Measurements from ENCODE around the gene EDEM2. TPM values are rescaled to one million over a fixed set of nuclear protein-coding genes. Genes with fewer than 3 reads are reported as not detected.
"Not testable (repeated sequence)": the region's sequence is repeated elsewhere in the genome, so short reads cannot be mapped to it uniquely, and the experiment has no call there.

The EDEM2 gene
- 7.7 TPM for polyA plus RNA-seq (2013, experiment 1 of 2)
- 7.5 TPM for polyA plus RNA-seq (2013, experiment 2 of 2)

DNA sequence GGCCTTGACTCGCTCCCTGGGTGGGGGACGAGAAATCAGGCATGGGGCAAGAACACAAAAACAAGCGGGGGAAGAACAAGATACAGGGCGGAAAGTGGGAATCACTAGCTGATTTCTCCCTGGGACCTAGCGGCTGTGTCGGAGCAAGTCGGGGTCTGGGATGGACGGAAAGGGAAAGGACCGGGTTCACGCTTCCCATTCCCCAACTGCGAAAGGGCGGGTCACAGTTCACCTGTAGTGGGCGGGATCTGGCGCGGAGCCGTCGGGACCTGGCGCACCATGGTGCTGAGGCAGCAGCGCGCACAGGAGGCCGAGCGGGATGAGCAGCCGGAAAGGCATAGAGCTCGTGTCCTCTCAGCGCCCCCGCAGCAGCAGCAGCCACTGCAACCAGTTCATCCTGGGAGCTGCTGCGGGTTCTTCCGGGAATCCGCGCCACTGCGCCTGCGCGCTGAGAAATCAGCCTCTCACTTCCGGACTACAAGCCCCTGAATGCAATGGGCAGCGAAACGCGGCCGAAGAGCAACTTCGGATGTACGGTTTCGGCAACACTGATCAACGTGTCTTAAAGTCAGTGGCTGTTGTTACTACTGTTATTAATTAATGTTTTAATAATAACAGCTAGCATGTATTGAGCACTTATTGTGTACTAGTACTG lies at the start of gene EDEM2:
Gene EDEM2 (minus strand): TSS at position 417 of the 655 bp plus-strand sequence. CDS start 78 bp downstream, at position 339.
- Histone ChIP-seq H4K8ac (ENCODE audit: low read depth, low read length) (no peak within 1 kb of the TSS), H3K79me2 (ENCODE audit: control insufficient read depth, insufficient read depth, low read length) (no peaks in the 10 kb centered on the region), H2BK120ac (ENCODE audit: low read depth, low read length) (no peak within 1 kb of the TSS), H3K27ac (ENCODE audit: low read depth, low read length) (peak within 1 kb of the TSS; percentile 14), H3K56ac (ENCODE audit: low read length) (peak within 1 kb of the TSS; percentile 88), H3K27me3 (ENCODE audit: insufficient read depth, low read length, poor library complexity) (no peaks in the 10 kb centered on the region), H3K18ac (ENCODE audit: low read length) (peak within 1 kb of the TSS; percentile 64), H3K4ac (ENCODE audit: low read depth, low read length) (no peak within 1 kb of the TSS), H3K4me3 (ENCODE audit: low read length) (peak within 1 kb of the TSS; percentile 64), H3K79me1 (ENCODE audit: low read length) (no peaks in the 10 kb centered on the region), H3K4me1 (ENCODE audit: control insufficient read depth, low read depth, low read length) (peaks cover 2% of the 10 kb centered on the region), H2BK15ac (replicated peaks; ENCODE audit: low read depth) (no peak within 1 kb of the TSS), H3K4me2 (ENCODE audit: low read length) (peak within 1 kb of the TSS; percentile 52), H2BK5ac (ENCODE audit: low read length) (no peak within 1 kb of the TSS), H2AK5ac (ENCODE audit: low read length) (no peak within 1 kb of the TSS), H3K23ac (ENCODE audit: low read length) (peak within 1 kb of the TSS; percentile 11), H4K5ac (ENCODE audit: low read length) (no peak within 1 kb of the TSS), H3K36me3 (ENCODE audit: control insufficient read depth, insufficient read depth, low read length) (no peaks in the 10 kb centered on the region), H3K9ac (ENCODE audit: low read length) (peak within 1 kb of the TSS; percentile 73)
- peak; percentile 98 for DNase-seq
- no CpG with 5 or more reads among the region's 42 CpGs for WGBS (ENCODE audit: extremely low coverage, insufficient coverage, low lambda C conversion rate)

DNA sequence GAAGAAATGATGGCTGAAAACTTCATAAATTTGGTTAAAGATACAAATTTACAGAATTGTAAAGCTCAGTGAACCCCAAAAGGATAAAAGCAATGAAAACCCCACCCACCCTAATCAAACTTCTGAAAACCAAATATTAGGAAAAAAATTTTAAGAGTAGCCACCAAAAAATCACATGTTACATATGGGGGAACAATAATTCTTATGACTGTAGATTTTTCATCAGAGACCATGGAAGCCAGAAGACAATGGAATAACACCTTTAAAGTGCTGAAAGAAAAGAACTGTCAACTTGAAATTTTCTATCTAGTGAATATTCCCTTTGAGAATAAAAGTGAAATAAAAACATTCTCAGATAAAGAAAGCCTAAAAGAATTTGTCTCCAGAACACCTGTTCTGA lies 49.2 kb upstream of the EDEM2 start:
- Histone ChIP-seq H3K56ac (ENCODE audit: low read length) (no peak overlapping the region), H3K4me2 (ENCODE audit: low read length) (no peak overlapping the region), H3K27ac (ENCODE audit: low read depth, low read length) (no peak overlapping the region), H3K79me2 (ENCODE audit: control insufficient read depth, insufficient read depth, low read length) (no peaks in the 10 kb centered on the region), H2BK5ac (ENCODE audit: low read length) (no peak overlapping the region), H3K4me1 (ENCODE audit: control insufficient read depth, low read depth, low read length) (no peaks in the 10 kb centered on the region), H3K9ac (ENCODE audit: low read length) (no peak overlapping the region), H2BK120ac (ENCODE audit: low read depth, low read length) (no peak overlapping the region), H3K36me3 (ENCODE audit: control insufficient read depth, insufficient read depth, low read length) (no peaks in the 10 kb centered on the region), H3K4me3 (ENCODE audit: low read length) (no peak overlapping the region), H3K27me3 (ENCODE audit: insufficient read depth, low read length, poor library complexity) (no peaks in the 10 kb centered on the region), H4K8ac (ENCODE audit: low read depth, low read length) (no peak overlapping the region), H2AK5ac (ENCODE audit: low read length) (no peak overlapping the region), H3K79me1 (ENCODE audit: low read length) (no peaks in the 10 kb centered on the region), H3K18ac (ENCODE audit: low read length) (no peak overlapping the region), H3K4ac (ENCODE audit: low read depth, low read length) (no peak overlapping the region), H3K23ac (ENCODE audit: low read length) (no peak overlapping the region), H4K5ac (ENCODE audit: low read length) (no peak overlapping the region), H2BK15ac (replicated peaks; ENCODE audit: low read depth) (no peak overlapping the region)
- DNase-seq: no peak

DNA sequence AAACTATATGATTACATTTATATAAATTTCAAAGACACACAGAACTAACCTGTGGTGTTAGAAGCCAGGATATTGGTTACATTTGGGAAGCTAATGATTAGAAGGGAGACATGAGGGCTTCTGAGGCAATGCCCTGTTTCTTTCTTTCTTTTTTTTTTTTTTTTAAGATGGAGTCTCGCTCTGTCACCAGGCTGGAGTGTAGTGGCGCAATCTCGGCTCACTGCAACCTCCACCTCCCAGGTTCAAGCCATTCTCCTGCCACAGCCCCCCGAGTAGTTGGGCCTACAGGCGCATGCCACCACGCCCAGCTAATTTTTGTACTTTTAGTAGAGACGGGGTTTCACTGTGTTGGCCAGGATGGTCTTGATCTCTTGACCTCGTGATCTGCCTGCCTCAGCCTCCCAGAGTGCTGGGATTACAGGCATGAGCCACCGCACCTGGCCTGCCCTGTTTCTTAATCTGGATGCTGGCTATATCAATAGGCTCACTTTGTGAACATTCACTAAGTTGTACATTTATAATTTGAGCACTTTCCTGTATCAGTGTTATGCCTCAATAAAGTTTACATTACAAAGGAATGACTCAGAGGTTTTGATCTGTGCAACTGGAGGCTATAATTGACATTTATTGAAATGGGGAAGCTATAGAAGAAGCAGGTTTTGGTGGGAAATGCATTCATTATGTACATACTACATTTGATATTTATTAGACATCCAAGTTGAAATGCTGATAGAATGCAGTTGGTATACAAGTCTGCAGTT lies 46.1 kb upstream of the EDEM2 start:
- H2BK15ac ChIP-seq (replicated peaks; ENCODE audit: low read depth); H3K36me3 ChIP-seq (ENCODE audit: control insufficient read depth, insufficient read depth, low read length); H3K23ac ChIP-seq (ENCODE audit: low read length); H2AK5ac ChIP-seq (ENCODE audit: low read length); H3K18ac ChIP-seq (ENCODE audit: low read length); H4K8ac ChIP-seq (ENCODE audit: low read depth, low read length); H3K79me2 ChIP-seq (ENCODE audit: control insufficient read depth, insufficient read depth, low read length); H3K4me1 ChIP-seq (ENCODE audit: control insufficient read depth, low read depth, low read length); H3K4ac ChIP-seq (ENCODE audit: low read depth, low read length); H3K27me3 ChIP-seq (ENCODE audit: insufficient read depth, low read length, poor library complexity); H3K4me2 ChIP-seq (ENCODE audit: low read length); DNase-seq; H3K79me1 ChIP-seq (ENCODE audit: low read length); H4K5ac ChIP-seq (ENCODE audit: low read length); H3K27ac ChIP-seq (ENCODE audit: low read depth, low read length); H2BK120ac ChIP-seq (ENCODE audit: low read depth, low read length); H3K4me3 ChIP-seq (ENCODE audit: low read length); H3K56ac ChIP-seq (ENCODE audit: low read length); H3K9ac ChIP-seq (ENCODE audit: low read length); H2BK5ac ChIP-seq (ENCODE audit: low read length): not testable (repeated sequence)
- no CpG with 5 or more reads among the region's 9 CpGs for WGBS (ENCODE audit: extremely low coverage, insufficient coverage, low lambda C conversion rate)

DNA sequence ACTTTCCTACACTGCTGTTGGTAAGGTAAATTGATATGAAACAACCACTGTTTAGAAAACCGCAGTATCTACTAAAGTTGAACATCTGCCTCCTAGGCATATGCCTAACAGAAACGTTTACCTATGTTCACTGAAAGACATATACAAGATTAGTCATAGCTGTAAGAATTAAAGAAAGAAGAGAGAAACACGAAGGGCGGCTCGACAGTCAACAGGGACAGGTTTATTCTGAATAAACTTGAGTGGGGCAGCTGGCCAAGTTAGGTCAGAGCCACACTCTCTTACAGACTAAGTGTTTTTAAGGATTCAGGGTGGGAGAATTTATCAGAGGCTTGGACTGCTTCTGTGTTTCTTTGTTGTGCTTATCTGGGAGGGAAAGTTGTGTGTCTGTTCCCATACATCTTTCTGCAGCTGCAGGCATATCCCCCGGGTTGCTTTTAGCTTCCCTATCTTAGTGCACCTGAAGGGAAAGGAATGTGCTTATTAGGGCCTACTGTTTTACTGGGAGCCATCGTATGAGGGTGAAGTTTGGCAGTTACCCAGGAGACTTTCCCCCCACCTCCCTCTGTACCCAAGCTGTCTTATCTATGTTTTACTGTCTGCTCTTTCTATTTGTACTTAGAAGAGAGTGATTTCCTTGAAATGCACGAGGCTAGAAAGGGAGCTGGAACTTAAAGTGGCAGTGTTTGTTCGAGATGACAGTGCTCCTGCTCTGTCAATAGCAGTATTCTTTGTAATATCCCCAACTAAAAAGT lies 45.2 kb upstream of the EDEM2 start:
- no peaks in the 10 kb centered on the region for H3K79me2 ChIP-seq (ENCODE audit: control insufficient read depth, insufficient read depth, low read length)
- H3K79me1 ChIP-seq (ENCODE audit: low read length): no peaks in the 10 kb centered on the region
- H3K9ac ChIP-seq (ENCODE audit: low read length): no peak overlapping the region
- WGBS (ENCODE audit: extremely low coverage, insufficient coverage, low lambda C conversion rate): no CpG with 5 or more reads among the region's 9 CpGs
- no peaks in the 10 kb centered on the region for H3K36me3 ChIP-seq (ENCODE audit: control insufficient read depth, insufficient read depth, low read length)
- H3K56ac ChIP-seq (ENCODE audit: low read length): no peak overlapping the region
- H3K4me1 ChIP-seq (ENCODE audit: control insufficient read depth, low read depth, low read length): no peaks in the 10 kb centered on the region
- no peak overlapping the region for H3K4me2 ChIP-seq (ENCODE audit: low read length)
- no peak overlapping the region for H4K5ac ChIP-seq (ENCODE audit: low read length)
- no peak overlapping the region for H2BK5ac ChIP-seq (ENCODE audit: low read length)
- H2AK5ac ChIP-seq (ENCODE audit: low read length): no peak overlapping the region
- no peak overlapping the region for H2BK15ac ChIP-seq (replicated peaks; ENCODE audit: low read depth)
- H3K4ac ChIP-seq (ENCODE audit: low read depth, low read length): no peak overlapping the region
- H3K4me3 ChIP-seq (ENCODE audit: low read length): no peak overlapping the region
- H3K27ac ChIP-seq (ENCODE audit: low read depth, low read length): no peak overlapping the region
- no peak overlapping the region for H3K18ac ChIP-seq (ENCODE audit: low read length)
- H3K27me3 ChIP-seq (ENCODE audit: insufficient read depth, low read length, poor library complexity): no peaks in the 10 kb centered on the region
- no peak for DNase-seq
- H3K23ac ChIP-seq (ENCODE audit: low read length): no peak overlapping the region
- no peak overlapping the region for H2BK120ac ChIP-seq (ENCODE audit: low read depth, low read length)
- H4K8ac ChIP-seq (ENCODE audit: low read depth, low read length): no peak overlapping the region

DNA sequence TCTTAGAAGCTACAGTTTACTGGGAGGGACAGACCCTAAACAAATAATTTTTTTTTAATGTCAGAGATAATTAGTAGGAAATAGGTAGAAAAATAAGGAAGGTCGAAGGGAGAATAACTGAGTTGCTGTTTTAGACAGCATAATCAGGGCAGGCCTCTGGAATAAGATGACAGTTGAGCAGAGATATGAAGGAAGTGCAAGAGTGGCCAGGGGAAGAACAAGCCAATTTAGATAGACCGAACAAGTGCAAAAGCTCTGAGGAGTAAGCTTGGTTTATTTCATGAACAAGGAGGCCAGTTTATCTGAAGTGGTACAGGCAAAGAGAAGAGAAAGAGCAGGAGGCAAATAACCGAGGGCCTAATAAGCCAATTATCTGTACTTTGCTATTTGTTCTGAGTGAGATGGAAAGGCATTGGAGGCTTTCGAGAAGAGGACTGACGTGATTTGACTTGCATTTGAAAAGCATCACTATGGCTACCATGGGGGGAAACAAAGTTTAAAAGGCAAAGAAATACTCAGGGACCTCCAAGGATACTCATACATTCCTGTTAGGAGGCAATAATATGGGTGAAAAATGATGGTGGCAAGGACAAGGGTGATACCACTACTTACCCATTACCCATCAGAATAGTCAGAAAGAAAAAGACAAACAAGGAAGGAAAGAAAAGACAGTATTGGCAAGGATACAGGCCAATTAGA lies 44.4 kb upstream of the EDEM2 start:
- H3K27me3 ChIP-seq (ENCODE audit: insufficient read depth, low read length, poor library complexity): no peaks in the 10 kb centered on the region
- no peak overlapping the region for H2BK120ac ChIP-seq (ENCODE audit: low read depth, low read length)
- H3K79me1 ChIP-seq (ENCODE audit: low read length): no peaks in the 10 kb centered on the region
- no peak overlapping the region for H3K4me2 ChIP-seq (ENCODE audit: low read length)
- no peak overlapping the region for H2BK15ac ChIP-seq (replicated peaks; ENCODE audit: low read depth)
- H2BK5ac ChIP-seq (ENCODE audit: low read length): no peak overlapping the region
- H3K9ac ChIP-seq (ENCODE audit: low read length): no peak overlapping the region
- H3K4me3 ChIP-seq (ENCODE audit: low read length): no peak overlapping the region
- no peak overlapping the region for H2AK5ac ChIP-seq (ENCODE audit: low read length)
- no peak overlapping the region for H3K27ac ChIP-seq (ENCODE audit: low read depth, low read length)
- H3K36me3 ChIP-seq (ENCODE audit: control insufficient read depth, insufficient read depth, low read length): no peaks in the 10 kb centered on the region
- no peak overlapping the region for H4K5ac ChIP-seq (ENCODE audit: low read length)
- H3K56ac ChIP-seq (ENCODE audit: low read length): no peak overlapping the region
- no peak overlapping the region for H3K23ac ChIP-seq (ENCODE audit: low read length)
- no peak overlapping the region for H3K18ac ChIP-seq (ENCODE audit: low read length)
- no CpG with 5 or more reads among the region's 5 CpGs for WGBS (ENCODE audit: extremely low coverage, insufficient coverage, low lambda C conversion rate)
- H3K79me2 ChIP-seq (ENCODE audit: control insufficient read depth, insufficient read depth, low read length): no peaks in the 10 kb centered on the region
- DNase-seq: no peak
- H4K8ac ChIP-seq (ENCODE audit: low read depth, low read length): no peak overlapping the region
- H3K4ac ChIP-seq (ENCODE audit: low read depth, low read length): no peak overlapping the region
- no peaks in the 10 kb centered on the region for H3K4me1 ChIP-seq (ENCODE audit: control insufficient read depth, low read depth, low read length)

Measured in mesendoderm (in vitro differentiated cells).